SU-DHL-6 (cell line): ENCODE measurements around the gene ATP23.
A peak's percentile ranks its signal among the peaks of the same experiment; 100 is the strongest.

Source experiments
- H2AFZ ChIP-seq: fragments of 200-600 bp; sonication (generic); 2 replicates; pipeline ENCODE4 v1.6.1; 2014; ENCODE audit warnings: low read depth, mild to moderate bottlenecking, moderate library complexity, mixed read lengths, antibody characterized with exemption, low read length; ENCODE audit not compliant: severe bottlenecking
- H3F3A ChIP-seq: fragments of 200-600 bp; shearing (Covaris generic); 2 replicates; pipeline ENCODE4 v1.6.0; 2016; ENCODE audit warnings: antibody characterized with exemption, mild to moderate bottlenecking; ENCODE audit not compliant: insufficient read depth
- H3K27ac ChIP-seq: fragments of 200-600 bp; sonication (generic); 2 replicates; pipeline ENCODE4 v1.5.1; 2016; ENCODE audit warnings: low read depth, mild to moderate bottlenecking, low read length, moderate library complexity, mixed read lengths
- H3K27me3 ChIP-seq: fragments of 200-600 bp; sonication (generic), shearing (Covaris generic); 2 replicates; pipeline ENCODE4 v1.6.0; 2014; ENCODE audit warnings: mild to moderate bottlenecking, low read length
- H3K36me3 ChIP-seq: fragments of 200-600 bp; sonication (generic); 2 replicates; pipeline ENCODE4 v1.6.1; 2014; ENCODE audit warnings: mild to moderate bottlenecking, low read length, mixed read lengths
- H3K4me2 ChIP-seq: fragments of 300-600, 200-600 bp; shearing (Covaris generic), sonication (generic); 2 replicates; pipeline ENCODE4 v1.6.0; 2014; ENCODE audit warnings: low read length, low read depth, mild to moderate bottlenecking; ENCODE audit not compliant: poor library complexity, severe bottlenecking
- H3K4me3 ChIP-seq: fragments of 200-600 bp; sonication (generic); 2 replicates; pipeline ENCODE4 v1.5.1; 2014; ENCODE audit warnings: antibody characterized with exemption, low read length, mild to moderate bottlenecking, mixed read lengths; ENCODE audit not compliant: insufficient read depth, poor library complexity, severe bottlenecking
- H3K79me2 ChIP-seq: fragments of 200-600 bp; sonication (generic); 2 replicates; pipeline ENCODE4 v1.6.1; 2014; ENCODE audit warnings: mild to moderate bottlenecking, low read length, moderate library complexity; ENCODE audit not compliant: insufficient read depth
- H3K9ac ChIP-seq: fragments of 200-600 bp; sonication (generic); 2 replicates; pipeline ENCODE4 v1.7.0; 2014; ENCODE audit warnings: mild to moderate bottlenecking, low read length
- H3K9me2 ChIP-seq: fragments of 200-600 bp; sonication (generic); replicated peaks from 2 replicates; pipeline ENCODE4 v1.6.1; 2014; ENCODE audit warnings: low read length; ENCODE audit not compliant: insufficient read depth
- H3K9me3 ChIP-seq: fragments of 200-600 bp; sonication (generic); 2 replicates; pipeline ENCODE4 v1.6.1; 2014; ENCODE audit warnings: low read length, mixed read lengths; ENCODE audit not compliant: insufficient read depth
- H4K20me1 ChIP-seq: fragments of 200-600 bp; sonication (generic); 2 replicates; pipeline ENCODE4 v1.6.1; 2014; ENCODE audit warnings: low read depth, mild to moderate bottlenecking, antibody characterized with exemption, low read length, moderate library complexity, mixed read lengths
- CTCF ChIP-seq: fragments of 200-600 bp; sonication (generic); IDR thresholded peaks from one replicate; pipeline ENCODE4 v1.5.1; 2017; ENCODE audit warnings: antibody characterized with exemption, mild to moderate bottlenecking, low read length, moderate library complexity; ENCODE audit not compliant: insufficient read depth, poor library complexity, severe bottlenecking
- EZH2phosphoT487 ChIP-seq: fragments of 200-600 bp; sonication (generic), shearing (Covaris generic); conservative IDR thresholded peaks from 2 replicates; pipeline ENCODE4 v1.6.1; 2018; ENCODE audit warnings: mild to moderate bottlenecking, antibody characterized with exemption, low read length, moderate library complexity, mixed read lengths

ATP23 gene

GRCh38 chr12:57964421-57964820 is 23.1 kb downstream of the ATP23 start:
- H3F3A ChIP-seq: no peaks in the 10 kb centered on the region
- no peak overlapping the region for H2AFZ ChIP-seq
- no peak overlapping the region for H3K9ac ChIP-seq
- no peaks in the 10 kb centered on the region for H3K36me3 ChIP-seq
- TF ChIP-seq EZH2phosphoT487: no peak
- TF ChIP-seq CTCF: no peak
- H3K9me3 ChIP-seq: no peaks in the 10 kb centered on the region
- no peak overlapping the region for H3K4me3 ChIP-seq
- no peaks in the 10 kb centered on the region for H4K20me1 ChIP-seq
- H3K9me2 ChIP-seq: no peaks in the 10 kb centered on the region
- no peak overlapping the region for H3K4me2 ChIP-seq
- H3K27me3 ChIP-seq: no peaks in the 10 kb centered on the region
- H3K79me2 ChIP-seq: no peaks in the 10 kb centered on the region
- H3K27ac ChIP-seq: no peak overlapping the region

GRCh38 chr12:57965766-57966165 is 24.4 kb downstream of the ATP23 start:
- no peaks in the 10 kb centered on the region for H3K79me2 ChIP-seq
- no peak overlapping the region for H3K27ac ChIP-seq
- H3K36me3 ChIP-seq: no peaks in the 10 kb centered on the region
- H3K9me3 ChIP-seq: no peaks in the 10 kb centered on the region
- H3K9ac ChIP-seq: no peak overlapping the region
- no peak overlapping the region for H3K4me2 ChIP-seq
- H3K27me3 ChIP-seq: no peaks in the 10 kb centered on the region
- TF ChIP-seq EZH2phosphoT487: no peak
- no peaks in the 10 kb centered on the region for H3F3A ChIP-seq
- H4K20me1 ChIP-seq: no peaks in the 10 kb centered on the region
- no peaks in the 10 kb centered on the region for H3K9me2 ChIP-seq
- H2AFZ ChIP-seq: no peak overlapping the region
- H3K4me3 ChIP-seq: no peak overlapping the region

GRCh38 chr12:57966536-57966935 is 25.2 kb downstream of the ATP23 start:
- TF ChIP-seq EZH2phosphoT487 (no peak), CTCF (no peak)

GRCh38 chr12:57983146-57983857 is 41.9 kb downstream of the ATP23 start:
- no peaks in the 10 kb centered on the region for H3K9me2 ChIP-seq
- no peak overlapping the region for H3K27ac ChIP-seq
- H3K4me3 ChIP-seq: no peak overlapping the region
- TF ChIP-seq CTCF (peak; percentile 18), EZH2phosphoT487 (no peak)
- H4K20me1 ChIP-seq: no peaks in the 10 kb centered on the region
- no peak overlapping the region for H3K9ac ChIP-seq
- no peaks in the 10 kb centered on the region for H3K27me3 ChIP-seq
- H3K9me3 ChIP-seq: no peaks in the 10 kb centered on the region
- H3K36me3 ChIP-seq: no peaks in the 10 kb centered on the region
- no peak overlapping the region for H3K4me2 ChIP-seq
- no peaks in the 10 kb centered on the region for H3K79me2 ChIP-seq
- no peak overlapping the region for H2AFZ ChIP-seq
- H3F3A ChIP-seq: no peaks in the 10 kb centered on the region

More at GRCh38 chr12:57966536-57966935, 25.2 kb downstream of the ATP23 start:
- no peak overlapping the region for H3K9ac ChIP-seq
- no peaks in the 10 kb centered on the region for H3K9me3 ChIP-seq
- no peak overlapping the region for H3K4me2 ChIP-seq
- H3K9me2 ChIP-seq: no peaks in the 10 kb centered on the region
- H3K27ac ChIP-seq: no peak overlapping the region
- no peaks in the 10 kb centered on the region for H3F3A ChIP-seq
- no peaks in the 10 kb centered on the region for H3K36me3 ChIP-seq
- no peak overlapping the region for H2AFZ ChIP-seq
- H3K4me3 ChIP-seq: no peak overlapping the region
- no peaks in the 10 kb centered on the region for H3K79me2 ChIP-seq
- H3K27me3 ChIP-seq: no peaks in the 10 kb centered on the region
- no peaks in the 10 kb centered on the region for H4K20me1 ChIP-seq
